Tibial nerve (tissue), 3 donors: ENCODE results near the gene NDFIP2.

ENCODE experiments used
- POLR2A ChIP-seq, 2 donors: fragments of 450-650 bp; IDR thresholded peaks; one replicate each; pipeline ENCODE4 v1.6.1; 2017; ENCODE audit warnings: antibody characterized with exemption in 2 of 2, mild to moderate bottlenecking in 2 of 2, moderate library complexity in 2 of 2
- TF ChIP-seq, protein P1 (sequence below), 5 experiments: fragments of 200-600 bp in 3 of 5; fragments of 450-650 bp in 2 of 5; sonication (generic) in 3 of 5; IDR thresholded peaks; one replicate each; pipeline ENCODE4 v1.5.1; 2016 to 2019; ENCODE audit warnings: antibody characterized with exemption in 5 of 5, mild to moderate bottlenecking in 3 of 5, moderate library complexity in 2 of 5

DNA sequence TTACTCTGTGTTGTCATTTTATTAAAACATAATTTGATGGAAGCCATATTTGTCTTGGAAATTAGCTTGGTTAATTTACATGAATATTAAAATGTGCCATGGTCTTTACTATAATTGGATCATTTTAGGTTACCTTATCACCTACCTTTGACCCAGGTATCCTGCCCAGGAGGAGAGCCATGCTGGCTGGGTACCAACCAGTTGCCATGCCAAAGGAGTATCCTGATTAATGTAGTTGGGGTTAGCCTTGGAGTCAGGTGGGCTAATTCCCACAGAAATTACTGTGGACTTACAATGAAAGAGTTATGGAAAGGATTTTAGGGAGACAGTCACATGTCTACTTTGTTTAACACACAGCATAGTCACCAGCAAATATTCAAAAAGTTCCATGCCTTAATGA lies 32.0 kb downstream of the NDFIP2 start:
- no peak for TF ChIP-seq POLR2A (IDR thresholded peaks at IDR 0.05)
- TF ChIP-seq, protein P1, sequence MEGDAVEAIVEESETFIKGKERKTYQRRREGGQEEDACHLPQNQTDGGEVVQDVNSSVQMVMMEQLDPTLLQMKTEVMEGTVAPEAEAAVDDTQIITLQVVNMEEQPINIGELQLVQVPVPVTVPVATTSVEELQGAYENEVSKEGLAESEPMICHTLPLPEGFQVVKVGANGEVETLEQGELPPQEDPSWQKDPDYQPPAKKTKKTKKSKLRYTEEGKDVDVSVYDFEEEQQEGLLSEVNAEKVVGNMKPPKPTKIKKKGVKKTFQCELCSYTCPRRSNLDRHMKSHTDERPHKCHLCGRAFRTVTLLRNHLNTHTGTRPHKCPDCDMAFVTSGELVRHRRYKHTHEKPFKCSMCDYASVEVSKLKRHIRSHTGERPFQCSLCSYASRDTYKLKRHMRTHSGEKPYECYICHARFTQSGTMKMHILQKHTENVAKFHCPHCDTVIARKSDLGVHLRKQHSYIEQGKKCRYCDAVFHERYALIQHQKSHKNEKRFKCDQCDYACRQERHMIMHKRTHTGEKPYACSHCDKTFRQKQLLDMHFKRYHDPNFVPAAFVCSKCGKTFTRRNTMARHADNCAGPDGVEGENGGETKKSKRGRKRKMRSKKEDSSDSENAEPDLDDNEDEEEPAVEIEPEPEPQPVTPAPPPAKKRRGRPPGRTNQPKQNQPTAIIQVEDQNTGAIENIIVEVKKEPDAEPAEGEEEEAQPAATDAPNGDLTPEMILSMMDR (IDR thresholded peaks at IDR 0.05), result no peak
